ENCODE data around the gene ADH7. TPM values are rescaled to one million over a fixed set of nuclear protein-coding genes. Genes with fewer than 3 reads are reported as not detected.

ADH7 gene
- total and polyA plus RNA-seq, 2 of the 8 experiments (the other 6 are each of a cell fraction or from before 2014, with no cell fraction given), result not detected

DNA sequence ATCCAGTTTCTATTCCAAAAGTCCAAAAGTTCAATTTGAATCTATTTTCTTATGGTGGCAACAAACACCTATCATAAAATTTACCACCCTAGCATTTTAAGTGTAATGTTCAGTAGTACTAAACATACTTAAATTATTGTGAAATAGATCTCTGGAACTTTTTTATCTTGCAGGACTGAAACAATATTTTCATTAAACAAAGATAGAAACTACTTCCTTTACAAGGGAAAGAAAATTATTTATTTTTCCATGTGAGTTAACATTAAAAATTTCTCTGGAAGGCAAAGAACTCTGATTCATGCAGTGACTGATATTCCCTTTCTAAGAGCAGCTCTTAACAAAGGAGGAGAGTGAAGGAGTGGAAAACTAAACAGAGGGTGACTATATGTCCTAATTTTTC lies 40.2 kb downstream of the ADH7 start:
- CTCF ChIA-PET (ENCODE audit: partially characterized antibody), result interaction anchor here (1.1 to 1.8 kb wide), 4 partner anchors 11 to 17 kb away, joined by 3 to 5 read pairs (median 4); no protein-coding TSS in a partner anchor
- H3K9me3 ChIP-seq (ENCODE audit: insufficient read depth in 2 of 2, low read depth in 1 of 2, low read length in 1 of 2), result no peaks in the 10 kb centered on the region
- no peaks in the 10 kb centered on the region for H3K27me3 ChIP-seq (replicated peaks in 1 of 4; ENCODE audit: control insufficient read depth in 3 of 4, extremely low read depth in 1 of 4, insufficient read depth in 3 of 4, low read length in 3 of 4)
- H3K4me3 ChIP-seq (ENCODE audit: extremely low read depth in 1 of 4, insufficient read depth in 2 of 4, low read depth in 3 of 4, low read length in 4 of 4), result no peak overlapping the region
- H3K23me2 ChIP-seq (ENCODE audit: low read depth, low read length), result no peaks in the 10 kb centered on the region
- no peak overlapping the region for H3K56ac ChIP-seq (replicated peaks; ENCODE audit: insufficient read length, low read depth, low read length)
- POLR2A ChIA-PET (ENCODE audit: partially characterized antibody), result no interaction called here
- H3K4me2 ChIP-seq (ENCODE audit: insufficient read depth in 1 of 2, low read depth in 2 of 2, low read length in 2 of 2), result no peak overlapping the region
- no peak overlapping the region for H3K14ac ChIP-seq (ENCODE audit: insufficient read length)
- no peak overlapping the region for H4K91ac ChIP-seq (replicated peaks; ENCODE audit: insufficient read length, low read length)
- no peak overlapping the region for H4K5ac ChIP-seq (ENCODE audit: insufficient read length, low read depth, low read length)
- no peak overlapping the region for H2BK5ac ChIP-seq (ENCODE audit: low read depth, low read length)
- H3K4ac ChIP-seq (replicated peaks; ENCODE audit: insufficient read length, low read depth, low read length), result no peak overlapping the region
- H3K36me3 ChIP-seq (ENCODE audit: control insufficient read depth in 2 of 4, insufficient read depth in 4 of 4, low read length in 3 of 4), result no peaks in the 10 kb centered on the region
- 0 out of 2 replicates have a peak overlapping the region, but pooled peaks have one; percentile 43 for H2AFZ ChIP-seq (ENCODE audit: low read length)
- FAIRE-seq (no peak), DNase-seq (ENCODE audit: low read depth in 1 of 2, low spot score in 2 of 2) (no peak)
- H2AK5ac ChIP-seq (ENCODE audit: low read depth, low read length), result no peak overlapping the region
- no peak overlapping the region for H2BK15ac ChIP-seq (ENCODE audit: low read length)
- no peak overlapping the region for H2BK12ac ChIP-seq (ENCODE audit: low read depth, low read length)
- no peak overlapping the region for H3K23ac ChIP-seq (ENCODE audit: insufficient read length)
- no peak overlapping the region for H3K18ac ChIP-seq (ENCODE audit: extremely low read depth, low read length)
- H3K79me2 ChIP-seq (ENCODE audit: control insufficient read depth in 1 of 2, insufficient read depth in 2 of 2, low read length in 2 of 2), result no peaks in the 10 kb centered on the region
- H3K4me1 ChIP-seq (replicated peaks in 1 of 4; ENCODE audit: control insufficient read depth in 3 of 4, insufficient read depth in 4 of 4, low read length in 3 of 4), result no peaks in the 10 kb centered on the region; a peak in 1 of 7 replicates
- H2BK20ac ChIP-seq (ENCODE audit: low read length), result no peak overlapping the region
- H4K20me1 ChIP-seq (replicated peaks in 1 of 2; ENCODE audit: control insufficient read depth in 1 of 2, insufficient read depth in 2 of 2, low read length in 2 of 2), result no peaks in the 10 kb centered on the region
- H3K9ac ChIP-seq (replicated peaks in 1 of 4; ENCODE audit: extremely low read depth in 1 of 4, low read depth in 3 of 4, low read length in 3 of 4), result no peak overlapping the region
- no peak overlapping the region for H3K27ac ChIP-seq (ENCODE audit: low read depth, low read length)
- no peak overlapping the region for H2BK120ac ChIP-seq (replicated peaks; ENCODE audit: low read depth, low read length)
- no peak overlapping the region for H4K8ac ChIP-seq (ENCODE audit: extremely low read depth, insufficient read depth, low read length)
- H3K79me1 ChIP-seq (ENCODE audit: low read depth, low read length), result no peaks in the 10 kb centered on the region
- TF ChIP-seq SUZ12 (IDR thresholded peaks at IDR 0.05; ENCODE audit: low read length) (no peak), CBX5 (IDR thresholded peaks at IDR 0.05; ENCODE audit: low read depth, low read length) (no peak), CBX8 (IDR thresholded peaks at IDR 0.05; ENCODE audit: borderline replicate concordance, low read depth, low read length) (no peak), POLR2AphosphoS5 (IDR thresholded peaks at IDR 0.05; ENCODE audit: low read depth, low read length) (no peak), CREB1 (IDR thresholded peaks at IDR 0.05) (no peak), TCF12 (IDR thresholded peaks at IDR 0.05; ENCODE audit: low read depth, low read length) (no peak), FOSL1 (IDR thresholded peaks at IDR 0.05; ENCODE audit: insufficient read depth, low read depth, low read length) (no peak), NANOG (IDR thresholded peaks at IDR 0.05; ENCODE audit: insufficient read depth, low read depth, low read length, poor library complexity, severe bottlenecking) (no peak), EP300 (IDR thresholded peaks at IDR 0.05; ENCODE audit: borderline replicate concordance in 1 of 2, low read depth in 2 of 2, low read length in 2 of 2) (no peak), RFX5 (IDR thresholded peaks at IDR 0.05; ENCODE audit: borderline replicate concordance, low read depth, low read length) (no peak), SIRT6 (IDR thresholded peaks at IDR 0.05; ENCODE audit: low read length) (no peak), BACH1 (IDR thresholded peaks at IDR 0.05; ENCODE audit: low read length) (no peak), SAP30 (IDR thresholded peaks at IDR 0.05; ENCODE audit: insufficient read depth, insufficient replicate concordance, low read length) (no peak), SIN3A (conservative IDR thresholded peaks at IDR 0.05 in 1 of 2, IDR thresholded peaks at IDR 0.05 in 1 of 2; ENCODE audit: low read depth in 1 of 2, low read length in 2 of 2) (no peak), SP4 (IDR thresholded peaks at IDR 0.05; ENCODE audit: low read length) (no peak)

Measured in H1 (cell line).